GM18526 (cell line): ENCODE measurements around the gene STAG1.

Experiments used
- POLR2A ChIP-seq: IDR thresholded peaks from 3 replicates; pipeline ENCODE4 v1.6.1; 2011; ENCODE audit not compliant: insufficient read length; ENCODE audit errors: extremely low read depth

Gene STAG1

GRCh38 chr3:136490646-136491405, 261.4 kb downstream of the STAG1 start:
- no peak for TF ChIP-seq POLR2A

DNA sequence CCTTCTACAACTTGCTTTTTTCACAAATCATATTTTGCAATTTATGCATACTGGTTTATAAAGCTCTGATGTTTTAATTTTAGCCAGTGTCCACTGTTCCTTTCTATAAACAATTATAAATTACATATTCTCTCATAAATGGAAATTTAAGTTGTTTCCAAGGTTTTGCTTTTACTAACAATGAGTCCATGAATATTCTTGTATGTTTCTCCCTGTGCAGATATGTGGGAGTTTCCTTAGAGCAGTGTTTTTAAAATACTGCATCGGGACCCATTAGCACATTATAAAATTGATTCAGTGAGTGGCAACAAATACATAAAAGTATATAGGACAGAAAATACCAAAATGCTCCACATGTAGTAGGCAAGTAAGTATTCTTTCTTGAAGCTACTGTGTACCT, 266.4 kb downstream of the STAG1 start:
- TF ChIP-seq POLR2A = no peak

DNA sequence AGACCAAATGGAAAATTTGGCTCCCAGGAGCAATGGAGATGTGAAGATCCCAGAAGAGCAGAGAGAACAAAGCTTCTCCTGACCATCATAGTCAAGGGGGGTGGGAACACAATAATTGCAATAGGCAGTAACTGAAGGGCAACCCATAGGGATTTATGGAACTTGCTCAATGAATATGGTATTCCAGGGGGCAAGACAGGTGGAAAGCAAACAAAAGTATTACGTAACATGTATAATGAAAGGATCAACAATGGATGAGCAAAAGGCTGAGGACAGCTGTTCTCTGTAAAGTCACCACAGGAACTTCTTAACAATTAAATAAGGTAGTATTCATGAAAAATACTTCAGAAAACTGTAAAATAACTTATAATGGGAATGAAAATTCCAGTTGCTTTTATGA, 275.9 kb downstream of the STAG1 start:
- TF ChIP-seq POLR2A = no peak

GRCh38 chr3:136473716-136474326, 278.4 kb downstream of the STAG1 start:
- no peak for TF ChIP-seq POLR2A

GRCh38 chr3:136465296-136465695, 286.9 kb downstream of the STAG1 start:
- no peak for TF ChIP-seq POLR2A

- TF ChIP-seq POLR2A = no peak
Measured at GRCh38 chr3:136464502-136464901, 287.7 kb downstream of the STAG1 start.

- TF ChIP-seq POLR2A = no peak
Measured at GRCh38 chr3:136463170-136463569, 289.0 kb downstream of the STAG1 start.

DNA sequence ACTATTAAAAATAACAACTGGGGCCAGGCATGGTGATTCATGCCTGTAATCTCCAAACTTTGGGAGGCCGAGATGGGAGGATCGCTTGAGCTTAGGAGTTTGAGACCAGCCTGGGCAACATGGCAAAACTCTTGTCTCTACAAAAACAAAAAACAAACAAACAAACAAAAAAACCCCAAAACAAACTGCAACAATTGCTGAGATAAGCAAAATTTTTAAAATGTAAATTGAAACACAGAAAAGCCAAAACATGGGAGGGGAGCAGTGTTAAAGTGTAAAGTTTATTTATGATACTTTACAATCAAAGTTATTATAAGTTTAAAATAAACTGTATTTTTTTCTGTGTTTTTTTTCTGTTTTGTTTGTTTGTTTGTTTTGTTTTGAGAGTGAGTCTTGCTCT, 294.4 kb downstream of the STAG1 start:
- no peak for TF ChIP-seq POLR2A

- no peak for TF ChIP-seq POLR2A
Measured at GRCh38 chr3:136456196-136456595, 296.0 kb downstream of the STAG1 start.

GRCh38 chr3:136444581-136444980, 307.6 kb downstream of the STAG1 start:
- TF ChIP-seq POLR2A = no peak

- TF ChIP-seq POLR2A = no peak
Measured at GRCh38 chr3:136437043-136437442, 315.1 kb downstream of the STAG1 start.

- no peak for TF ChIP-seq POLR2A
Measured at GRCh38 chr3:136434429-136434828, 317.7 kb downstream of the STAG1 start.

DNA sequence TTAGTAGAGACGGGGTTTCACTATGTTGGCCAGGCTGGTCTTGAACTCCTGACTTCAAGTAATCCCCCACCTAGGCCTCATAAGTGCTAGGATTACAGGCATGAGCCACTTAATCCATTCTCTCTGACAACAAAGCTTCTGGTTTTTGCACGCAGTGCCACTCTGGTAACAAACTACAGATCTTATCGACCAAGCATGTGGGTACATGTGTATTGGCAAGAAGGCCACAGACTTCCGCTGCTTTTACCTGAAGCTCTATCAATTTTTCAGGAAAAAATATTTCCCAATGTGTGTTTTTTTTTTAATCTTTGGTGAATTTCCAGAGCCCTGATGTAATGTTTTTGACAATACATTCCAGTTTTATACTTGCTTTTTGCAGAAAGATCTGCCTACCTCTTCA, 319.5 kb downstream of the STAG1 start:
- TF ChIP-seq POLR2A = no peak

DNA sequence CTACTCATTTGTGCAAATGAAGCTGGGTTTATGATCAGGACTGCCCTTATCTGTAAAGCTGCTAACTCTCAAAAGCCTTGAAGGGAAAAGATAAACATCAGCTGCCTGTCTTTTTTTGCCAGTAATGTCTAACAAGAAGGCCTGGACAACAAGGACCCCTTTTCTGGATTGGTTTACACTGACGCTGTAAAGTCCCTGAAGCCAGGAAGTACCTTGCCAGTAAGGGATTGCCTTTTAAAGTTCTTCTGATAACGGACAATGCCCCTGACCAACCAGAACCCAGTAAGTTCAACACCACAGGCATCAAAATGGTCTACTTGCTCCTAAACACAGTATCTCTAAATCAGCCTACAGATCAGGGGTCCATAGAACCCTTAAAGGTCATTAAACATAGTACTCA, 324.0 kb downstream of the STAG1 start:
- no peak for TF ChIP-seq POLR2A

GRCh38 chr3:136427236-136427635, 324.9 kb downstream of the STAG1 start:
- TF ChIP-seq POLR2A = no peak

DNA sequence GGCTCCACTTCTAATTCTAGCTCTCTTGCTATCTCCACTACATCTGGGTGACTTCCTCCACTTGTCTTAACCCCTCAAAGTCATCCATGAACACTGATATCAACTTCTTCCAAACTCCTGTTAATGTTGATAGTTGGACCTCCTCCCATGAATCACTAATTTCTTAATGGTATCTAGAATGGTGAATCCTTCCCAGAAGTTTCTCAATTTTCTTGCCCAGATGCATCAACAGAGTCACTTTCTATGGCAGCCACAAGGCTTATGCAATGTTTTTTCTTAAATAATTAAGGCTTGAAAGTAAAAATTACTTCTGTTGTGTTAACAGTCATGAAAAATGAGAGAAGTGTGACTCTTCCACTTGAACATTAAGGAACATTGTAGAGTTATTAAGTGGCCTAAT, 337.7 kb downstream of the STAG1 start:
- TF ChIP-seq POLR2A = no peak

DNA sequence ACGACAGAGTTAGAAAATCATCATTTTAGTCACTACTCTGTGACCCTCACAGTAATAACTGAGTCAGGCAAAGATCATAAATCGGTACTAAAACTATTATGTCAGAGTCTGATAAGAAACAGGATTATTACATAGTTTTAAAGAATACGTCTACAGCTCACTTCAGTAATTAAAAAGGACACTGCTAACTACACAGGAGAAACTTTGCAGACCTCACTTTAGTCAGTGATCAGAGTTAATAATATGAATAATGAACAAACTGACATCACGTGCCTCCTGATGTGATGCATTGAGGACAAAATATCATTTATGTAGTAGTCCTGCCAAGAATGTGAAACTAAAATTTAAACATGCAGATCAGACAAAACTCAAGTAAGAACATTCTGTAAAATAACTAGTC, 339.9 kb downstream of the STAG1 start:
- no peak for TF ChIP-seq POLR2A
